CD4-positive, alpha-beta T cell treated with Interleukin-10 for 1 hour (primary cell): ENCODE measurements around the gene GRIK2.
"Not testable (repeated sequence)": the region's sequence is repeated elsewhere in the genome, so short reads cannot be mapped to it uniquely, and the experiment has no call there.

Experiments used
- DNase-seq: peaks from one replicate; pipeline ENCODE4 v3.0.0-alpha.2; 2020

The GRIK2 gene

DNA sequence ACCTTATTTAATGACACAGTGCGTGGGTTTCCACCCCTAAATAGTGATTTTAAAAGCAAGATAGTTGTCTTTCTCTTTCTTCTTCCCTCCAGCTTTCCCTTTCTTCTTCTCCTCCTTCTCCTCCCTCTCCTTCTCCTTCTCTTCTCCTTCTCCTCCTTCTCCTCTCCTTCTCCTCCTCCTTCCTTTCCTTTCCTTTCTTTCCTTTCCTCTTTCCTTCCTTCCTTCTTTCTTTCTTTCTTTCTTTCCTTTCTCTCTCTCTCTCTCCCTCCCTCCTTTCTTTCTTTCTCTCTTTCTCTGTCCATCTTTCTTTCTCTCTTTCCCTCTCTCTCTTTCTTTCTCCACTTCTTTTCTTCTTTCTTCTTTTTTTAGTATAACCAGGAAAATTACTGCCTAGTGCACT lies 670.6 kb downstream of the GRIK2 start:
- DNase-seq = no peak

DNA sequence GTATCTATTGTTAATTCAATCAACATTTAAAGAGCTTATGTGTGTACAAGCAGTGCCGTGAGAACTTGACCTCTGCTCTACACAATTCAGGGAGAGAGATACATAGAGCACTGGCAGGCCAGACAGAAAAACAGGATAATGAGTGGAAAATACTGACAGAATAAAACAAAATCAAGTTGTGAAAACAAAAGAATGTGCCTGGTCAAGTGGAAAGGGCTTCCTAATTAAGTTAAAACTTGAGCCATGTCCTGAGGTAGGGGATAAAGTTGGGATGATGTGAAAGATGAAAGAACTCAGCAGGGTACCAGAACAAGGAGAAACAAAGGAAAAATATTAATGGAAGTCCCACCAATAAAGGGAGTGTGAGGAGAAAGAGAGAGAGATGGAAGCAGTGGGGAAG lies 672.8 kb downstream of the GRIK2 start:
- DNase-seq = no peak

DNA sequence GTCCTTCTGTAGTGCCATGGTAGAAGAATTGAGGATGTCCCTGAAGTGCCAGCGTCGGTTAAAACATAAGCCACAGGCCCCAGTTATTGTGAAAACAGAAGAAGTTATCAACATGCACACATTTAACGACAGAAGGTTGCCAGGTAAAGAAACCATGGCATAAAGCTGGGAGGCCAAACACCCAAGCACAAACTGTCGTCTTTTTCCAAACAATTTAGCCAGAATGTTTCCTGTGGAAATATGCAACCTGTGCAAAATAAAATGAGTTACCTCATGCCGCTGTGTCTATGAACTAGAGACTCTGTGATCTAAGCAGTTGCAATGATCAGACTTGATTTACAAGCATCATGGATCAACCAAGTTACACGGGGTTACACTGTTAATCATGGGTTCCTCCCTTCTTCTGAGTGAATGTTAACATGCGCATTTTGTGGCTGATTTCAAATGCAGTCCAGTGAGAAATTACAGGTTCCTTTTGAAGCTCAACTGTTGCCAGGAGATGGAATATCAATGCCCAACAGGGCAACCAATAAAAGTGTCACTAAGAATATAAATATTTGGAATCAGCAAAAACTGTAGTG lies 674.9 kb downstream of the GRIK2 start:
- no peak for DNase-seq

DNA sequence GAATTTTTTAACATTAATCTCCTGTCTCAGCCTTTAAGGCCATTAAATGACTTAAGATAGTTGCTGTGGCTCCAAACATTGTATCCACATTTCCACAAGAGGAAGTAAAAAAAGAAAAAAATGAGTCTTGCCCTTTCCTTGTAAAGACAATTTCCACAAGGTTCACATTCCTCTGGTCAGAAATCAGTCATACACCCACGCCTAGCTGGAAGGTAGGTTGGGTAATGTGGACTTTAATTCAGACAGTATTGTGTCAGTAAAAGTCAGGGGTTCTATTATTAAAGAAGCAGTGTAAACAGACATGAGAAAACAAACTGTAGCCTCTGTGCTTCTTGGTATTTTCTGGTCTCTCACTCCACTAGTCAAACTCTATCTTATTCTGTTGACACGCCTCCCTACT lies 682.0 kb downstream of the GRIK2 start:
- no peak for DNase-seq

DNA sequence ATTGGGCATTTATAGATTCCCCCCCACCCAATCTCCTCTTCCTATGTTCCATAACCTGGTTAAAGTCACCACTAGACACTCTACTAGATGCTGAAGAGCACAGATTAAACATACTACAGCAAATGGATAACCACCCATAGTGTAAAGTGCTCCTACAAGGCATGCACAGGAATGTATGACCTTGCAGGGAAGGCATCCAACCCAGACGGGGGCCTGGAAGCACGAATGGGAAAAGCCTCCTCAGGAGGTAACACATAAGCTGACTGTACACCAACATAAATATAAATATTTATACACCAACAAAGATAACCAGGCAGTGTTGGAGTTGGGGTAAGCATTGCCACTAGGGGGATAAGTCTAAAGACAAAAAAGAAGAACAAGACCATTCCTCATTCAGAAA lies 691.7 kb downstream of the GRIK2 start:
- DNase-seq = no peak

DNA sequence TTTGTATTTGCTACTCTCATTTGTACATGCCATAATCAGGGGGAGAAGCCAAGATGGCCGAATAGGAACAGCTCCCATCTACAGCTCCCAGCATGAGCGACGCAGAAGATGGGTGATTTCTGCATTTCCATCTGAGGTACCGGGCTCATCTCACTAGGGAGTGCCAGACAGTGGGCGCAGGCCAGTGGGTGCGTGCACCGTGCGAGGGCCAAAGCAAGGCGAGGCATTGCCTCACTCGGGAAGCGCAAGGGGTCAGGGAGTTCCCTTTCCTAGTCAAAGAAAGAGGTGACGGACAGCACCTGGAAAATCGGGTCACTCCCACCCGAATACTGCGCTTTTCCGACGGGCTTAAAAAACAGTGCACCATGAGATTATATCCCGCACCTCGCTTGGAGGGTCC lies 694.7 kb downstream of the GRIK2 start:
- DNase-seq = not testable (repeated sequence)

DNA sequence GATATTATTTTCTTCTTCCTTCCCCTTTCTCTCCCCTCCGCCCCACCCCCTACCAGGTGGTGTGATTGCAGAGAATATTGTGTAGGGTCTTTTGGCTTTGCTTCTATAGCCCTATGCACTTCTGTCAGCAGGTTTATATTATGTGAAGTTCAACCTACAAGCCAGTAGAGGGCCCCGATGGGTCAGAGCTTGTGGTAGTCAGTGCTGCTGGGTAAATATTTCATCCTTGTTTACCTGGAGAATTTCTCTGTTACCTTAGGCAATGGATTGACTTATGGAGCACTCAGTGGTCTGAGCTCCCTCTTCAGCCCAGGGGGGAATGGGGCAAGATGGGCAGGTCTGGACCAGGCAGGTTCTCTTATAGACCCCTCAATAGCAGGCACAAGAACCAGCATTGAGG lies 720.9 kb downstream of the GRIK2 start:
- no peak for DNase-seq

DNA sequence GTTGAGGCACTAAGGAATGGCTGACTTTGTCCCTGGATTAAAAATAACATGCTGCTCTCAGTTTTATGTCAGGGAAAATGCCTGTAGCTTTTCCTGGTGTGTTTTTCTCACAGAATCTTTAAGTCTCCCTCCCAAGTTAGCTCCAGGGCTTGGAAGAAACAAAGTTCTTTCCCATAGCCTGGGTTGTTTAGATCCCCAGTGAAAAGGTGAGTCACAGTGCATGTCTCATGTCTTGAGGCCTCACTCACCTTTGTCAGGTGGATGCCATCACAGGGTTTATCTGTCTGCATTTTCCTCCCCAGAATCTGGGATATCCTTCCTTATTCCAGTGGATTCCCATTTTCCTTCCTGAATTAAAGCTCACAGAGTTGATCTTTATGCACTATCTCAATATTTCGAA lies 722.4 kb downstream of the GRIK2 start:
- no peak for DNase-seq

DNA sequence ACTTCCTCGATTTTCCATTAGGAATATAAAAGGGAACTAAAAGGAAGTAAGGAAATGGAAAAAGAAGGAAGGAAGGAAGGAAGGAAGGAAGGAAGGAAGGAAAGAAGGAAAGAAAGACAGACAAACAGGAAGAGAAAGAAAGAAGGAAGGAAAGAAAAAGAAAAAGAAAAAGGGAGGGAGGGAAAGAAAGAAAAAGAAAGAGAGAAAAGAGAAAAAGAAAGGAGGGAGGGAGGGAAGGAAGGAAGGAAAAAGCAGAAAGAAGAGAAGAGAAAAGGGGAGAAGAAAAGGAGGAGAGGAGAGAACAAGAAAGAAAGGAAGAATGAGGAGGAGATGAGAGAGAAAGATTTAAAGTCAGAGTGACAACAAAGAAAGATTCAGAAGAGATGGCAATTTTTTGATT lies 724.5 kb downstream of the GRIK2 start:
- no peak for DNase-seq
